HG02938 (cell line): ENCODE measurements around the gene KRT15.

ENCODE experiments used
- ATAC-seq: cut with Tn5 transposase; IDR thresholded peaks from one replicate; pipeline ENCODE4 v1.9.1; 2021; ENCODE audit warnings: mild to moderate bottlenecking, moderate library complexity; ENCODE audit not compliant: unreplicated experiment

The KRT15 gene

DNA sequence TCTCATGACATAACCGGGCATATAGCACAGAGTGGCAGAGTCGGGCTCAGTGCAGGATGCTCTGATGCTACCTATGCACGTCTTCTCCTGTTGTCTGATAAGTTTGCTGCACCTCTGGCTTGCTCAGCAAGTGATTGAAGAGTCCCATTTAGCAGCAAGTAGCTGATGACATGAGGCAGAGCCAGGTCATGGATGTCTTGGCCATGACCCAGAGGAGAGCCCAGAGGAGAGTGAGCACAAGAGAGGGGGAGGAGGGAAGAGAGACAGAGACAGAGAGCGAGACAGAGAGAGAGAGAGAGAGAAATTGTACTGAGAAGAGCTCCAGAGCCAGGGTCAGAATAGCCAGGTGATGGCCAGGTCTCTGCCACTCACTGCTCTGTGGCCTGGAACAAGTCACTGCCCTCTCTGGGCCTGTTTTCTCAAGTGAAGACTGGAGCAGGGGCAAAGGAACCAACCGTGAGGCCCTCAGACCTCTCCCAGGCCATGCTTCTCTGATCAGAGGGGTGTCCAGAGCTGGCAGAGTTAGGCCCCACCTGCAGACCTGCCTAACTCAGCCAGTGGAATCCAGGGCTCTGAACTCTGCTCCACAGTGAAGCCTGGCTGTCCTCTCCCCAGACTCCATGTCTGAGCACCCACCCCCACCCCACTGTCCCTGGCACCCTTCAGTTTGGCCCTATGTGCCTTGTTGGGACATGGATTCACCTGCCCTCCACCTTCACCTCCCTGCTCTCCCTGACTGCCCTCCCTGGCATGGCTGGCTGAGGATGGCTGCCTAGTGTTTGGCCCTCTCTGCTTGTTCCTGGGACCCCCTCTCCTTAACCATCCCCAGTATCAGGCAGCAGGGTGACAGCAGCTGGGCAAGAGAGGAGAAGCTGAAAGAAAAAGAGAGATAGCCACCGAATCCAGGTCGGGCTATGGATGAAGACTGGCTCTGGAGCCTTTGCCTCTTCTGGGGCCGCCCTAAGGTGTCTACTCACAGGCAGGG lies 33.5 kb downstream of the KRT15 start:
- ATAC-seq: no peak

- no peak for ATAC-seq
Observed at GRCh38 chr17:41483991-41484826, 34.5 kb downstream of the KRT15 start.

DNA sequence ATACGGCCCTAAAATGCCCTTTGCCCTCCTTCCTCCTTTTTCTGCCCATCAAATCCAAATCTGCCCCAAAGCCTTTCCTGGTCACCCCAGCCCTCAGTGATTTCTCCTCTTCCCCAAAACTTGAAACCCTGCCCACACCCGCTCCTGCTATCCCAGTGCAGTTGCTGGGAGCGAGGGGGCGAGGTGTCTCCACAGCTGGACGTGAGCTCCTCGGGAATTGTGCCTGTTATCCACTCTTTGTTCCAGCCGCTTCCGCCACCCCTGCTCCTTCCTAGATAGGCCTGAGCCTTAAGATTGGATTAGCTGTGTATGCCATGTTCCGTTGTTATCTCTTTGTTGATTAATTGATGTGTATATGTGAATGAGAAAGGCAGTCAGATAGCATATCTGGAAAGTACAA lies 35.2 kb downstream of the KRT15 start:
- ATAC-seq: no peak

- no peak for ATAC-seq
Observed at GRCh38 chr17:41481036-41481435, 37.7 kb downstream of the KRT15 start, which contains the start of gene KRT35. Gene KRT35 (minus strand): TSS chr17:41481151. CDS start chr17:41481097, 54 bp downstream.

GRCh38 chr17:41480581-41480980 lies 38.1 kb downstream of the KRT15 start:
- no peak for ATAC-seq

DNA sequence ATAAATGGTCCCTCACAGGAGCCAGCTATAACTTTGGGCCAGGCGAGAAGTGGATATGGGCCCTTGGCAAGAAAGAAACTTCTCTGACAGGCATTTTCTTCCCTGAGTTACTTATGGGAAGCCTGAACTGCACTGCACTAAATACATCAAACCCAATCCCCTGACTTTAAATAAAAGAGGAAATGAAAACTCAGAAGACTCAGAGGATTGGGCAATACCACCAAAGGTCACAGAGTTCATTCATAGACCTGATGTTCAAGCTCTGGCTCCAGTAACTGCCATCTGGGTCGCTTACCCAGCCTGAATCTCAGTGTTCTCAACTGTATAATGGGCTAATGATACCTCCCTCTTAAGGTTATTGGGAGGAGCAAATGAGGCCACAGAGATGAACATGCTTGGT lies 38.6 kb downstream of the KRT15 start:
- no peak for ATAC-seq

DNA sequence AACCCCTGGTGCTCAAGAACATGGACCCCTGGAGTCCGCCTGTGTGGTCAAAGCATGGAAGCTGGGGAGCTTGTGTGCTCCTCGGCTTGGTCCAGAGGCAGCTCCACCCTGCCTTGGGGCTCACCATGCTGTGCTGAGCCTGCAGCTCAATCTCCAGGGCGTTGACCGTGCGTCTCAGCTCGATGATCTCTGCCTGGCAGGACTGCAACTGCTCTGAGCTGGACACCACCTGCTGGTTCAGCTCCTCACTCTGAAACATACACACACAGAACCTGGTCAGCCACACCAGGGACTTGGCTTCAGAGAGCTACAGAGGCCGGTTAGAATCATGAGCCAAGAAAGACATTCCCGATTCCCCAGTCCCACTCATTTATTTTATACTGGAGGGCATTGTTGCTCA lies 40.5 kb downstream of the KRT15 start:
- no peak for ATAC-seq

GRCh38 chr17:41476866-41477815 lies 41.5 kb downstream of the KRT15 start:
- ATAC-seq: no peak

DNA sequence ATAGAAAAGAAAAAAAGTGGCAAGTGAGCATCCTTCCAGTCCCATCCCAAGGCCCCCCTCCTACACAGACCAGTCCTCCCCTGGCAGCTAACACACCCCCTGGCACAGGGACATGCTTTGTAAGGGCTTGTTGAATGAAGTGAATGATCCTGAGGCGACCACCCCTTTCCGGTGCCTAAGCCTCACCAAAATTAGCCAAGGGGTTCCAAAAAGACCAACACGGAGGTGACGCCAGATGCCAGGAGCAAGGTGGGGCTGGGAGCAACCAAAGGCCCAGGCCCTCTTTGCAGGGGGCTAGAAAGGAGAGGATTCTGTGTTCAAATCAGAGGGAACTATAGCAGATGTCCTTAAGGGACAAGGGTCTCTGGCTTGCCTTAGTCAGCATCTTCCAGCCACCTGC lies 43.3 kb downstream of the KRT15 start:
- ATAC-seq: no peak

- no peak for ATAC-seq
Observed at GRCh38 chr17:41474863-41475262, 43.8 kb downstream of the KRT15 start.

DNA sequence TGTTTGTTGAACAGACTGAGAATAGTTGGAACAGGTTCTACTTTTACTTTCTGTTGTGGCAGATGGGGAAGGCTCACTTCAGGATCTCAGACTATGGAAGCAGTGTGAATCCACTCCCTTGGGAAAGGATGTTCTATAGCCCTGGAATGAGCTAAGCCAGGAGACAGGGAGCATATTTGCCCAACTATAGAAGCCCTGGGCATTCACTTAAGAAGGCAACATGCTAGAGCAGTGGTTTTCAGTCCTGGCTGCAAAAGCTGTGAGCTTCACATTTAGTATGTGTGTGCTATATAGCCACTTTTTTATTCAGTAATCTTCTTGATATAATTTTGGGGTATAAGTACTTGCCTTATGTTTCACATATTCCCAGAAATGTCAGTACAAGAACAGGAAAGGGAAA lies 50.3 kb downstream of the KRT15 start:
- ATAC-seq: no peak

GRCh38 chr17:41467561-41467960 lies 51.1 kb downstream of the KRT15 start:
- ATAC-seq: no peak

DNA sequence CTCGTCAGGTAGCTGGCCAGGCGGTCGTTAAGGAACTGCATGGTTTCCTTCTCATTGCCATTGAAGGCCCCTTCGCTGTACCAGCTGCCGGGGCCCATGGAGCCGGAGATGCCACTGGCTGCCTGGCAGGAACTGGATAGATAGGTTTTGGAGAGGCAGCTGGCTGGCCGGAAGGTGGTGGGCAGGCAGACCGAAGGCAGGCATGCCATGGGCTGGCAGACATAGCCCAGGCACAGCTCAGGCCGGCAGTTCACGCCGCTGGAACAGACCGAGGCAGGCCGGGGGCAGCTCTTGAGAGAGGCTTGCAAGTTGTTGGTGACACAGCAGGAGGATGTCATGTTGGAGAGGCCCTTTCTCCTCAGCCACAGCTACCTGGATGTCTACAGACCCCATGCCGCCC lies 51.7 kb downstream of the KRT15 start, which contains the start of gene KRT32:
Gene KRT32 (minus strand): TSS at position 399 of the 400 bp plus-strand sequence. CDS start 61 bp downstream, at position 338.
- no peak for ATAC-seq

DNA sequence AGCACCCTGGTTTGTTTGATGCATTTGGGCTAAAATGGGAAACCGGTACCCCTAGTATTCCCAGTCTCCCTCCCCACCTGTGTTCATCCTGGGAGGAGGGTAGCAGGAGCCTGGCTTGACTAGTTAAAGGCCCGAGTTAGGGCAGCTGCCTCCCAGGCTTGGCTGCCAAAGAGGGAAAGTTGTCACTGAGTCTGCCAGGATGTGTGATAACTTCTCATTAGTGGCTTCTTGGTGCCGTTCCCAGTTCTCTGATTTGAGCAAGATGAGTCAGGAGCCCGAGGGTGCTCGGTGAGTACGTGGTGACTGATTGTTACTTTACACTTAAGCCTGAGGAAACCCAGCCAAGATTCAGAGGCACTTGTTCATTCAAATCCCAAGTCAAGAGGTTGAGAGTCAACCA lies 54.0 kb downstream of the KRT15 start:
- no peak for ATAC-seq

DNA sequence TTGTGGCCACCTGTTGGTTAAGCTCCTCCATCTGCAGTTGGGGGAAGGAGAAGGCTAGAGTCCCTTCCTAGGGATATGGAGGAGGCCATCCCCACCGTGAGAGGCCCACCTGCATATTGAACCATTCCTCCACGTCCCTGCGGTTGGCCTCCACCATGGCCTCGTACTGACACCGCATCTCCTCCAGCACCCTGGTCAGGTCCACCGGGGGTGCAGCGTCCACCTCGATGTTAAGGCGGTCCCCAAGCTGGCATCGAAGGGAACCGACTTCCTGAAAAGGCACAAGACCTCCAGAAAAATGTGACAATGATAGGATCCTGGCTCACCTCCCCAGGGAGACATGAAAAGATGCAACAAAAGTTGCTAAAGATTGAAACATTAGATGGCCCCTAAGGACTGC lies 54.5 kb downstream of the KRT15 start:
- no peak for ATAC-seq

DNA sequence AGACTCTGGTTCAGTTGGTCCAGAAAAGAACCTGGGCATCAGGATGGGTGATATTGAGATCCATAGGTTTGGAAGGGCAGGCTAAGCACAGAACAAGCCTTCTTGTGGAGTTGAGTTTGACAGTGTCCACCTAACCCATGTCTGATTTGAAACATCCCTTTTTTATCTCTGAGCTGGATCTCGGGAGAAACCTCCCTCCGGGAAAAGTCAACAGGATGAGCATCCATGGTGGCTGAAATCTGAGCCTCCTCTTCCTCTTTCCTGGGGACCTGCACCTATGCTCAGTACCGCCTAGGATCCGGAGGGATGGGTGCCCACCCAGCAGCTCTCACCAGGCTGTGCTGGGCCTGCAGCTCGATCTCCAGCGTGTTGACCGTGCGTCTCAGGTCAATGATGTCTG lies 54.9 kb downstream of the KRT15 start:
- no peak for ATAC-seq
